ENCODE results near the gene CLASP1. TPM values are rescaled to one million over a fixed set of nuclear protein-coding genes. Genes with fewer than 3 reads are reported as not detected.

CLASP1 gene
- total RNA-seq, 4 donors from 2014 or later, result 14.1 to 110 (median 55.9) TPM

DNA sequence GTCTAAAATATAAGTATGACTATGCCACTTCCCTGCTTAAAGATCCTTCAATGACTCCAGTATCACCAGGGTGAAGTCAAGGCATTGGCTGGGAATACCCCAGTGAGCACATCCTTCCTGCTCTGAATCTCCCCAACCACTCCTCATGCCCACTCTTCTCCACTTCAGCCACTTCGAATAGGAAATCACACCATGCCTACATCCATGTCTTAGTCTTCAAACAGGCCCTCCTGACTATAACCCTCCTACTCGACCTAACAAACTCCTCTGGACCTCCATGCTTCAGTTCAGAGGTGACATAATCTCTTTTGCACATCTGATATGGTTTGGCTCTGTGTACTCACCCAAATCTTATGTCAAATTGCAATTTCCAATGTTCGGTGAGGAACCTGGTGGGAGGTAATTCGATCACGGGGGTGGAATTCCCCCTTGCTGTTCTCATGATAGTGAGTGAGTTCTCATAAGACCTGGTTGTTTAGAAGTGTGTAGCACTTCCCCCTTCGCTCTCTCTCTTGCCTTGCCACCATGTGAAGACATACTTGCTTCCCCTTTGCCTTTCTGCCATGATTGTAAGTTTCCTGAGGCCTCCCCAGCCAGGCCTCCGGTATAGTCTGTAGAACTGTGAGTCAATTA is 276.4 kb downstream of the CLASP1 start:
- Histone ChIP-seq H3K4me3 (no peak overlapping the region), H3K36me3 (no peaks in the 10 kb centered on the region), H3K27ac (no peak overlapping the region), H3K9me3 (no peaks in the 10 kb centered on the region), H3K27me3 (no peaks in the 10 kb centered on the region), H3K4me1 (no peaks in the 10 kb centered on the region)
- DNase-seq, result no peak
- intact Hi-C loops (cut with DNase I; ENCODE audit: low total_unique reads), result no loop called here
- TF ChIP-seq, protein P1, sequence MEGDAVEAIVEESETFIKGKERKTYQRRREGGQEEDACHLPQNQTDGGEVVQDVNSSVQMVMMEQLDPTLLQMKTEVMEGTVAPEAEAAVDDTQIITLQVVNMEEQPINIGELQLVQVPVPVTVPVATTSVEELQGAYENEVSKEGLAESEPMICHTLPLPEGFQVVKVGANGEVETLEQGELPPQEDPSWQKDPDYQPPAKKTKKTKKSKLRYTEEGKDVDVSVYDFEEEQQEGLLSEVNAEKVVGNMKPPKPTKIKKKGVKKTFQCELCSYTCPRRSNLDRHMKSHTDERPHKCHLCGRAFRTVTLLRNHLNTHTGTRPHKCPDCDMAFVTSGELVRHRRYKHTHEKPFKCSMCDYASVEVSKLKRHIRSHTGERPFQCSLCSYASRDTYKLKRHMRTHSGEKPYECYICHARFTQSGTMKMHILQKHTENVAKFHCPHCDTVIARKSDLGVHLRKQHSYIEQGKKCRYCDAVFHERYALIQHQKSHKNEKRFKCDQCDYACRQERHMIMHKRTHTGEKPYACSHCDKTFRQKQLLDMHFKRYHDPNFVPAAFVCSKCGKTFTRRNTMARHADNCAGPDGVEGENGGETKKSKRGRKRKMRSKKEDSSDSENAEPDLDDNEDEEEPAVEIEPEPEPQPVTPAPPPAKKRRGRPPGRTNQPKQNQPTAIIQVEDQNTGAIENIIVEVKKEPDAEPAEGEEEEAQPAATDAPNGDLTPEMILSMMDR (IDR thresholded peaks at IDR 0.05), result no peak
- no peak for TF ChIP-seq POLR2A (IDR thresholded peaks at IDR 0.05)

DNA sequence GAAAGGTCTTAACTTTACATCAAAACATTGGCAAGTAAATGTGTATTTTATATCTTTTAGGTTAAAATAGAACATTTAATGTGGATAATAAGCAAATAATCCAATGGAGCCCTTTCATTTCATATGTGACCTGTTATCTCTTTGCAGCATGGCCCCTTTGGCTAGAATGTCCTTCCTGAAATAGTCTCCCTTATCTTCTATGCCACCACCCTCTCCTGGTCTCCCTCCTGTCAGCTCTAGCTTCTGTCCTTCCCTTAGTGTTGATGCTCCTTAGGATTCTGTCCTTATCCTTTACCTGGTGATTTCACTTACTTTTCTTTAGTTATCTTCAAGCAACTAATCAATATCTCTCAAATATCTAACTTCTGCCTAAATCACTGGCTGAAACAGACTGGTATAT is 277.2 kb downstream of the CLASP1 start:
- Histone ChIP-seq H3K27ac (no peak overlapping the region), H3K4me3 (no peak overlapping the region), H3K9me3 (no peaks in the 10 kb centered on the region), H3K4me1 (no peaks in the 10 kb centered on the region), H3K27me3 (no peaks in the 10 kb centered on the region), H3K36me3 (no peaks in the 10 kb centered on the region)
- TF ChIP-seq, protein P1 (IDR thresholded peaks at IDR 0.05), result no peak
- DNase-seq, result no peak
- intact Hi-C loops (cut with DNase I; ENCODE audit: low total_unique reads), result no loop called here

DNA sequence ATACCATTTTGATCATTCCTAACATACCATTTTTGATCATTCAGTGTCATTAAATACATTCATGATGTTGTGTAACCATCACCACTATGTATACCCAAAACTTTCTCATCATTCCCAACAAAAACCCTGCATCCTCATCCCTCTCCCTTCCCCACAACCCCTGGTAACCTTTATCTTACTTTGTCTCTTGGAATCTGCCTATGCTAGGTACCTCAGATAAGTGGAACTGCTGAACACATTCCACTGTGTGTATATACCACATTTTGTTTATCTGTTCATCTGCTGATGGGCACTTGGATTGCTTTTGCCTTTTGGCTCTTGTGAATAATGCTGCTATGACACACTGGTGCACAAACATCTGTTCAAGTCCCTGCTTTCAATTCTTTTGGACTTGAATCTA is 280.4 kb downstream of the CLASP1 start:
- Histone ChIP-seq H3K9me3 (no peaks in the 10 kb centered on the region), H3K27ac (no peak overlapping the region), H3K4me3 (no peak overlapping the region), H3K27me3 (no peaks in the 10 kb centered on the region), H3K4me1 (no peaks in the 10 kb centered on the region), H3K36me3 (no peaks in the 10 kb centered on the region)
- DNase-seq, result no peak
- intact Hi-C loops (cut with DNase I; ENCODE audit: low total_unique reads), result no loop called here
- no peak for TF ChIP-seq POLR2A (IDR thresholded peaks at IDR 0.05)
- TF ChIP-seq, protein P1 (IDR thresholded peaks at IDR 0.05), result no peak

DNA sequence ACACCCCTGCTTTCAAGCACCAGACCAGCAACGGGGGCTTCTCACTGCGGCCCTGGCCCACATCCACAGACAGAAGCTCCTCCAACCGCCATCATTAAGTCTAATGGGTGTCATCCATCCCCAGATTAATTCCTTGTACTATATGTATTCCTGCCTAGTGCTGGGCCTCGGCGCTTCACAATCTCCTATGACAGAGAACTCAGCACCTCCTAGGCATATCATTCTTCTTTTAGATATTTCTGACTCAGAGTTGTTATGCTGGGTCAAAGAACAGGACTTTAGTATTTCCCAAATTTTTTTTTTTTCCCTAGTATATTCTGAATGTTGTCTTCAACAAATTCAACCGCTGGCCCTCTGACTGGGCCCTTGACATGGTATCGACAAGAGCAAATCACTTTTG is 281.1 kb downstream of the CLASP1 start:
- H3K9me3 ChIP-seq, result no peaks in the 10 kb centered on the region
- no peak for TF ChIP-seq POLR2A (IDR thresholded peaks at IDR 0.05)
- TF ChIP-seq, protein P1 (IDR thresholded peaks at IDR 0.05), result no peak
- no peak for DNase-seq
- no peaks in the 10 kb centered on the region for H3K4me1 ChIP-seq
- no peaks in the 10 kb centered on the region for H3K36me3 ChIP-seq
- H3K27me3 ChIP-seq, result no peaks in the 10 kb centered on the region
- intact Hi-C loops (cut with DNase I; ENCODE audit: low total_unique reads), result no loop called here
- no peak overlapping the region for H3K27ac ChIP-seq
- no peak overlapping the region for H3K4me3 ChIP-seq

DNA sequence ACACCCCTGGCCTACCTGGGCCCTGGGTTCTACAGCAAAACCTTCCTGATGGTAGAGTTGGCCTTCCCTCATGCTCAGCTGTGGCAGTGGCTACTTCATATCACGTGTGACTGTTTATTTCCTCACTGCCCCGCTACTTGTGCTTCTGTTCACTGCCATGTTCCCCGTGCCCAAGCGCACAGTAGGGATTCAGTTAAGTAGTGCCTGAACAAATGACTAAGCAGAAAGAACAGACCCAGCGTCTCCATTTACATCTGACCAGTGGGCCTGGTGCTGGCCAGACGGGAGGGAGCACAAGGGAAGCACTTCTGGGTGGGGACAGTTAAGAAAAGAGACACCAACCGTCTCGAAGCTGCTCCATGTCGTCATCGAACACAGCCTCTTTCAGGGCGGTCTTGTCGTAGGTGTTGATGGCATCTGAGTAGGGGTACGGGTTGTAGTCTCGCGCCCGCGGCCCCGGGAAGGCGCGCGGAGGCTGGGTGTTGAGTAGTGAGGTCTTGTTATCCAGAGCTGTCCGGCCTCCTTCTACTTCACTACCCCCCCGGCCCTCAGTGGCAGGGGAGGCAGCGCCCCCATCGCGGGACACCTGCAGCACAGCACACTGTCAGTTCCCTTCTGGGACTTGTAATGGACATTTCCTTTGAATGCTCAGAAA is 281.9 kb downstream of the CLASP1 start:
- H3K9me3 ChIP-seq, result no peaks in the 10 kb centered on the region
- TF ChIP-seq POLR2A (IDR thresholded peaks at IDR 0.05), result no peak
- TF ChIP-seq, protein P1 (IDR thresholded peaks at IDR 0.05), result no peak
- H3K4me1 ChIP-seq, result no peaks in the 10 kb centered on the region
- no peaks in the 10 kb centered on the region for H3K27me3 ChIP-seq
- no peak for DNase-seq
- H3K4me3 ChIP-seq, result no peak overlapping the region
- no peak overlapping the region for H3K27ac ChIP-seq
- intact Hi-C loops (cut with DNase I; ENCODE audit: low total_unique reads), result no loop called here
- no peaks in the 10 kb centered on the region for H3K36me3 ChIP-seq
